ENCODE results near the gene MUC20. TPM values are rescaled to one million over a fixed set of nuclear protein-coding genes. Genes with fewer than 3 reads are reported as not detected.
A peak's percentile ranks its signal among the peaks of the same experiment; 100 is the strongest.
"Not testable (repeated sequence)": the region's sequence is repeated elsewhere in the genome, so short reads cannot be mapped to it uniquely, and the experiment has no call there.

Gene MUC20
- total and polyA plus RNA-seq, 2 of the 13 experiments (the other 11 are each of a cell fraction or from before 2014, with no cell fraction given) = 0.24 to 0.83 TPM

GRCh38 chr3:195711813-195712534 lies 8.8 kb upstream of the MUC20 start:
- ChIA-PET POLR2A (no interaction called here), CTCF (ENCODE audit: low intra/inter-chr PET ratio, low total read pairs) (no interaction called here)
- Histone ChIP-seq H3K27ac (ENCODE audit: extremely low read length, insufficient read depth, low read length) (no peak overlapping the region), H3K4me2 (ENCODE audit: low read depth, low read length) (no peak overlapping the region), H3K79me2 (ENCODE audit: insufficient read depth, low read length) (no peaks in the 10 kb centered on the region), H2AFZ (ENCODE audit: low read length) (no peak overlapping the region), H3K36me3 (replicated peaks in 1 of 2; ENCODE audit: control insufficient read depth in 1 of 2, insufficient read depth in 2 of 2, low read length in 2 of 2) (no peaks in the 10 kb centered on the region), H3K4me1 (ENCODE audit: insufficient read depth, low read length) (peaks cover 13% of the 10 kb centered on the region), H3K27me3 (ENCODE audit: control insufficient read depth in 1 of 2, insufficient read depth in 2 of 2, low read length in 2 of 2) (no peaks in the 10 kb centered on the region), H3K9ac (ENCODE audit: insufficient read depth, low read depth, low read length) (no peak overlapping the region), H3K4me3 (replicated peaks in 1 of 3; ENCODE audit: insufficient read depth in 1 of 3, low read depth in 2 of 3, low read length in 3 of 3) (no peak overlapping the region), H4K20me1 (ENCODE audit: insufficient read depth, low read length) (no peaks in the 10 kb centered on the region), H3K9me3 (ENCODE audit: low read length) (no peaks in the 10 kb centered on the region)
- no peak for FAIRE-seq
- ATAC-seq = peak; percentile 30; the same call in 2 of the 3 replicates
- TF ChIP-seq IRF1 (CRISPR knock-in tag; IDR thresholded peaks at IDR 0.05; ENCODE audit: low read depth) = no peak
- WGBS (ENCODE audit: low lambda C conversion rate) = 75% methylated on average over 12 of the region's 12 CpGs
- no peak for DNase-seq (ENCODE audit: low spot score)
- intact Hi-C loops (cut with micrococcal nuclease; ENCODE audit: unreplicated experiment) (no loop called here), in situ Hi-C loops (cut with HindIII; ENCODE audit: extremely low pct_ligation_motif_present, low pct_unique_long_range_greater_than_20kb) (no loop called here)
- BruUV-seq (replicated peaks) = no TSS peak

GRCh38 chr3:195712535-195712910 lies 8.3 kb upstream of the MUC20 start:
- H3K27me3 ChIP-seq (ENCODE audit: control insufficient read depth in 1 of 2, insufficient read depth in 2 of 2, low read length in 2 of 2); H3K4me2 ChIP-seq (ENCODE audit: low read depth, low read length); FAIRE-seq; H4K20me1 ChIP-seq (ENCODE audit: insufficient read depth, low read length); DNase-seq (ENCODE audit: low spot score); H3K79me2 ChIP-seq (ENCODE audit: insufficient read depth, low read length); POLR2A ChIA-PET; H3K4me3 ChIP-seq (replicated peaks in 1 of 3; ENCODE audit: insufficient read depth in 1 of 3, low read depth in 2 of 3, low read length in 3 of 3); in situ Hi-C loops (cut with HindIII; ENCODE audit: extremely low pct_ligation_motif_present, low pct_unique_long_range_greater_than_20kb); H3K27ac ChIP-seq (ENCODE audit: extremely low read length, insufficient read depth, low read length); H3K36me3 ChIP-seq (replicated peaks in 1 of 2; ENCODE audit: control insufficient read depth in 1 of 2, insufficient read depth in 2 of 2, low read length in 2 of 2); H2AFZ ChIP-seq (ENCODE audit: low read length); intact Hi-C loops (cut with micrococcal nuclease; ENCODE audit: unreplicated experiment); CTCF ChIA-PET (ENCODE audit: low intra/inter-chr PET ratio, low total read pairs); H3K9me3 ChIP-seq (ENCODE audit: low read length); H3K9ac ChIP-seq (ENCODE audit: insufficient read depth, low read depth, low read length); BruUV-seq (replicated peaks): not testable (repeated sequence)
- H3K4me1 ChIP-seq (ENCODE audit: insufficient read depth, low read length) = peaks cover 19% of the 10 kb centered on the region
- peak; percentile 53 for TF ChIP-seq ZNF263 (CRISPR knock-in tag; IDR thresholded peaks at IDR 0.05)
- 64% methylated on average over 8 of the region's 8 CpGs for WGBS (ENCODE audit: low lambda C conversion rate)
- peak; percentile 13; the same call in 2 of the 3 replicates for ATAC-seq

GRCh38 chr3:195713150-195713549 lies 7.6 kb upstream of the MUC20 start:
- H4K20me1 ChIP-seq (ENCODE audit: insufficient read depth, low read length); H3K4me3 ChIP-seq (replicated peaks in 1 of 3; ENCODE audit: insufficient read depth in 1 of 3, low read depth in 2 of 3, low read length in 3 of 3); FAIRE-seq; BruUV-seq (replicated peaks); H2AFZ ChIP-seq (ENCODE audit: low read length); ATAC-seq; H3K9ac ChIP-seq (ENCODE audit: insufficient read depth, low read depth, low read length); in situ Hi-C loops (cut with HindIII; ENCODE audit: extremely low pct_ligation_motif_present, low pct_unique_long_range_greater_than_20kb); CTCF ChIA-PET (ENCODE audit: low intra/inter-chr PET ratio, low total read pairs); H3K27ac ChIP-seq (ENCODE audit: extremely low read length, insufficient read depth, low read length); POLR2A ChIA-PET; DNase-seq (ENCODE audit: low spot score); H3K4me2 ChIP-seq (ENCODE audit: low read depth, low read length); H3K27me3 ChIP-seq (ENCODE audit: control insufficient read depth in 1 of 2, insufficient read depth in 2 of 2, low read length in 2 of 2); H3K79me2 ChIP-seq (ENCODE audit: insufficient read depth, low read length); H3K9me3 ChIP-seq (ENCODE audit: low read length); intact Hi-C loops (cut with micrococcal nuclease; ENCODE audit: unreplicated experiment); H3K36me3 ChIP-seq (replicated peaks in 1 of 2; ENCODE audit: control insufficient read depth in 1 of 2, insufficient read depth in 2 of 2, low read length in 2 of 2): not testable (repeated sequence)
- 37% methylated on average over 8 of the region's 9 CpGs for WGBS (ENCODE audit: low lambda C conversion rate)
- peaks cover 25% of the 10 kb centered on the region for H3K4me1 ChIP-seq (ENCODE audit: insufficient read depth, low read length)

Data from HepG2 (cell line).